HG03039 (cell line): ENCODE results near the gene NKAIN2.

Experiments used
- ATAC-seq: cut with Tn5 transposase; IDR thresholded peaks from one replicate; pipeline ENCODE4 v1.9.1; 2021; ENCODE audit warnings: mild to moderate bottlenecking, moderate library complexity; ENCODE audit not compliant: unreplicated experiment

NKAIN2 gene

GRCh38 chr6:124073820-124074587, 270.3 kb downstream of the NKAIN2 start:
- no peak for ATAC-seq

GRCh38 chr6:124074606-124075005, 270.9 kb downstream of the NKAIN2 start:
- ATAC-seq: no peak

DNA sequence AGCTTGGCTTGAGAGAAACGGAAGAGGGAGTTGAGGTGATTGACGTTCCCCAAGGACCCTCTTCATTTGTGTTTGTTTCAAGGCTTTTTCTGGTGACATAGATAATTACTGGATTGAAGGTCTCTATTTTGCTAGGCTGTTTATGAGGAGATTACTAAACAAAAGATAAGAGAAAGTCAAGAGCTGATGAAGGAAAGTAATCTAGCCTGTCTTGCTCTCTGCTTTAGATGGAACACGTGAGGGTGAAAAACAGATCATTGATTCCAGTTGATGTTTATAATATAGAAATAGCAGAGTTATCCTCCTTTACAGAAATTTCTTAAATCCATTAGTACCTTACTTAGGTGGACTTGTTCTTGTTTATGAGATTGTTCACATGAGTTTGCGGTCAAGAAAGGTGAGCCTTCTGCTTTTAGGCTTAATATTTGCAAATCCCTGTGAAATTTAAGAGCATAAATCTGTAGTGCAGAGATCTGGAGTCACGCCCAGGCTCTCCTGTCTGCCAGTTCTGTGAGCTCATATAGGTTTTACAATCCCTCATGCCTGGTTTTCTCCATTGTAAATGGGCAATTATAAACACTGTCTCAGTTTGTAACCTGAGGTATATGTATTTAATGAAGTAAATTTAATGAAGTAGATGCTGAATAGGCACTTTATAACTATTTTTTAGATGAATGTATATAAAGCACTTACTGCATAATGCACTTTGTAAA, 272.8 kb downstream of the NKAIN2 start:
- no peak for ATAC-seq

DNA sequence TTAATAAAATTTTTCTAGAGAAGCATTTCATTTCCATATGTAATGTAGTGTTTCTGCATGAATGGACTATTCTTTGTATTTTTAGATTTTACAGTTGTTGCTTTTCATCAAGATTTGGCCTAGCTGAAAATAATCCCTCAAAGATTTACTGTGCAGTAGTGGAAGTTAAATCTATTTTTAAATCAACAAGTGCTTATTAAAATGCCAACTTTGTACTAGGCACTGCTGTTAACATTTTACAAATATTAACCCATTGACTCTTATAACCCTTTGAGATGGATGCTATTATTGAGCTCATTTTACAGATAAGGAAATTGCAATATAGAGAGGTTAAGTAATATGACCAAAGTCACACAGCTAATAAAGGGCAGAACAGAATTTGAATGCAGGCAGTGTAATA, 274.5 kb downstream of the NKAIN2 start:
- no peak for ATAC-seq

DNA sequence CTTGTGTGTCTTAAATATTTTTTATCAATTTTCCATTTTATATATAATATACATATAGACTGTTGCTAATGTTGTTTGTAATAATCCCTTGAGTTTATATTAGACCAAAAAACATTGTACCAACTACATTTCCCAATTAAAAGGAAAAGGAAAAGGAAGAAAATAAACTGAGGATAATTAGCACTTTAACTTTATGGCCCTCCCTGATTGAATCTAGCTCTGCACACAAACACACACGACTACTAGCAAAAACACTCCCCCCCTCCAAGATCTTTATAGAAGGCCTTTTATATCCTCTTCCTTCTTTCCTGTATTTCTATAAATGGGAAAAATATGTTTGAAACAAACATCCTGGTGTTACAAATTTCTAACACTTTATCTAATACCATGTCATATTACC, 276.8 kb downstream of the NKAIN2 start:
- no peak for ATAC-seq

- ATAC-seq: no peak
Observed at GRCh38 chr6:124090491-124090890, 286.8 kb downstream of the NKAIN2 start.

- no peak for ATAC-seq
Observed at GRCh38 chr6:124099520-124099919, 295.9 kb downstream of the NKAIN2 start.

DNA sequence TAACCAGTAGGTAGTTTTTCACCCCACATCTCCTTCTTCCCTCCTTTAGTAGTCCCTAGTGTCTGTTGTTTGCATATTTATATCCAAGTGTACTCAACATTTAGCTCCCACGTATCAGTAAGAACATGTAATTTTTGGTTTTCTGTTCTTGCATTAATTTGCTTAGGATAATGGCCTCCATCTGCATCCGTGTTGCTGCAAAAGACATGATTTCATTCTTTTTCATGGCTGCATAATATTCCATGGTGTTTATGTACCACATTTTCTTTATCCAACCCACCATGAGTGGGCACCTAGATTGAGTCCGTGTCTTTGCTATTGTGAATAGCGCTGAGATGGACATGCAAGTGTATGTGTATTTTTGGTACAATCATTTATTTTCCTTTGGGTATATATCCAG, 306.8 kb downstream of the NKAIN2 start:
- no peak for ATAC-seq

- ATAC-seq: no peak
Observed at GRCh38 chr6:124119596-124119995, 315.9 kb downstream of the NKAIN2 start.

- ATAC-seq: no peak
Observed at GRCh38 chr6:124123617-124124209, 320.0 kb downstream of the NKAIN2 start.

- ATAC-seq: no peak
Observed at GRCh38 chr6:124131259-124131658, 327.6 kb downstream of the NKAIN2 start.

DNA sequence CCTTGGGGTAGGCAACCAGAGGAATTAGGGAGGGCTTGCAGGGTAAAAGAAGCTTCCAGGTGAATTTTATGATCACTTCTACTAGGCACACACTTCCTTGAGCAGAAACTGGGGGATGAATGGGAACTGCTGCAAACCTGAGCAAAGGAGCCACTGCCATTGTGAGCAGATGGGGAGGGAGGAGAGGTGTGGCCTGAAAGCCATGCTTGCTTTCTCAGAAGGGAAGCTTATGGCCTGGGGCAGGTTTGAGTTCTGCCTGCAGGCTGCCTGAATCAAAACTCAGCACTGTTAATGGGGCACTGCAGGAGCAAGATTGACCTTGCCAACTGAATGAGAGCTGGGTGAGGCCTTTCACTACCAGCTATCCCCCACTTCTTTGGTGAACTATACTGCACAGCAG, 328.1 kb downstream of the NKAIN2 start:
- no peak for ATAC-seq

GRCh38 chr6:124132256-124132655, 328.6 kb downstream of the NKAIN2 start:
- ATAC-seq: no peak

- ATAC-seq: no peak
Observed at GRCh38 chr6:124142852-124143251, 339.2 kb downstream of the NKAIN2 start.

DNA sequence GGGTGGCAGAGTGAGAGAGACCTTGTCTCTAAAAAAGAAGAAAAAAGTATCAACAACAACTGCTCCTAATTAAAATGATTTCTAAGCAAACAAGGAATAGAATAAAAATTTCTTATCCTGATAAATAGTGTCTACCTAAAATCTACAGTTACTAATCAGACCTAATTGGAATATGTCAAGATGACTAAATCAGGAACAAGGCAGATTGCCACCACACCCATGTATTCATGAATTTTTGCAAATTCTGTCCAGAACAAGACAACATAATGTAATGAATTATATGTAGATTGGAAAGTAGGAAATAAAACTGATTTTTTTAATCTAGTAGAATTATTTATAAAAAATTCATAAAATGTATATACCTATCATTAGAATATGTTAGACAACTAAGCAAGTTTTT, 339.8 kb downstream of the NKAIN2 start:
- ATAC-seq: no peak

GRCh38 chr6:124147621-124148020, 344.0 kb downstream of the NKAIN2 start:
- ATAC-seq: no peak

DNA sequence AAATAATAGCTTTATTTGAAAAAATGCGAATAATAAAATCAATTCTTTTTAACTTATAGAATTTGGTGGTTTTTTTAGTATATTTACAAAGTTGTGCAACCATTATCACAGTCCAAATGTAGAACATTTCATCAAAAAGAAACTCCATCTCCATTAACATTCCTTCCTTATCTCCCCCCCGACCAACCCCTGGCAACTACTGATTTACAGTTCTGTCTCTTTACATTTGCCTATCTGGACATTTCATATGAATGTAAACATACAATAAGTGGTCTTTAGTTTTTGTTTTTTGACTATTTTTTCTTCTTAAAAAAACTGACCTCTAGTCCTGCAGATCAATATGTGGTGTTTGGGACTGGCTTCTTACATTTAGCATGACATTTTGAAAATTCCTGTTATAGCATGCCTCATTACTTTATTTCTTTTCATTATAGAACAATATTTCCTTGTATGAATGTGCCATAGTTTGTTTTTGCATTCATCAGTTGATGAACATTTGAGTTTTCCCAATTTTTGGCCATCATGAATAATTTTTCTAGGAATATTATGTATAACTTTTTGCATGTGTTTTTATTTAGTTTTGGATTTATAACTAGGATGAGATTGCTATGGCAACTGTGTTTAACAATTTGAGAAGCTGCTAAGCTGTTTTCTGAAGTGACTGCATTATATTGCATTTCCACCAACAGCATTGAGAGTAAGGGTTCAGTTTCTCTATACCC, 344.7 kb downstream of the NKAIN2 start:
- no peak for ATAC-seq

- ATAC-seq: no peak
Observed at GRCh38 chr6:124149646-124150045, 346.0 kb downstream of the NKAIN2 start.

DNA sequence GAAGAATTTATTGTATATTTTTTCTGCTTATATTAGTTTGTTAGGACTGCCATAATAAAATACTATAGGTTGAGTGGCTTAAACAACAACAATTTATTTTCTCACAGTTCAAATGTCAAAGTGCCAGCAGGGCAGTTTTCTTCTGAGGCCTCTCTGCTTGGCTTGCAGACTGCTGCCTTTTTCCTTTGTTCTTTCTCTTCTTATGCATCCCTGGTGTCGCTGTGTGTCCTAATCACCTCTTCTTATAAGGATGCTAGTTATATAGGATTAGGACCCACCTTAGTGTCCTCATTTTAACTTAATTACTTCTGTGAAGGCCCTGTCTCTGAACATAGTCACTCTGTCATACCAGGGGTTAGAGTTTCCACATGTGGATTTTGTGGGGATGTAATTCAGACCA, 354.4 kb downstream of the NKAIN2 start:
- ATAC-seq: no peak

DNA sequence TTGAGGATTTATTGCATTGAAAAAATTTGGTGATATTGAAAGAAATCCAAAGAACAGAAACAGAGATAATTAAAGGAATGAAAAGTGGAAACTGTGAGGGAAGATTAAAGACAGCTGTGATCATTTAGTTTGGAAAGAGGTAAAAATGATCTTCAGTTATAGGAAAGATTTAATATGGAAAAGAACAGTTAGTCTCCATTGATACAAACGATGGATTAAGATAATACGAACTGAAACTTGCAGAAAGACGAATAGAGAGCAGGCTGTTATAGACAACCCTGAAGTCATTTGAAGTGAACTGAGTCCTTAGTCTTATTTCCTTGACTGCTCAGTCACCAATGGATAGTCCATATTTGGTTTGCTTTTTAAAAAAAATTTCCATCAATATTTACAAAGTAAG, 360.0 kb downstream of the NKAIN2 start:
- no peak for ATAC-seq

DNA sequence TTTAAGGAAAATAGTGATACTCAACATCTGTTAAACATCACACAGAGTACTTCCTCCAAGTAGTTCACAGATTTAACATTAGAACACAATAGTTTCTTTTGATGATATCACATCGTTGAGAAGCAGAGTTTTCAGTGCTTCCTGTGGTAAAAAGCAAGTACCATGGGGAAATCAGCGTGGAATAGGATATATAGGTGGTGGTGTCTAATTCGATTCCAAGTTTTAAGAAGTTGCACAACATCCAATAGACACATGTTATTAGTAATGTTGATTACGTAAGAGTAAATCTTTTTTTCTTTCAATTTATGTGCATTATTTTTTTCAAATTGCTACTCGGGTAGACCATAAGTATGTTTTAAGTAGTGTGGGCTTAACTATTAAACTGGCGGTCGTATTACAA, 360.7 kb downstream of the NKAIN2 start:
- ATAC-seq: no peak
